HCEC 1CT (cell line): ENCODE measurements around the gene LIPF.
"Not testable (repeated sequence)": the region's sequence is repeated elsewhere in the genome, so short reads cannot be mapped to it uniquely, and the experiment has no call there.

Source experiments
- DNase-seq: peaks from one replicate; pipeline ENCODE4 v3.0.0-alpha.2; 2017

LIPF gene

GRCh38 chr10:88664142-88664541 is at the start of gene LIPF:
TSS of gene LIPF (plus strand) at chr10:88664442. CDS start at chr10:88667298, 2,856 bp downstream.
- DNase-seq = no peak

- no peak for DNase-seq
Observed at GRCh38 chr10:88616250-88616977, 47.8 kb upstream of the LIPF start.

- DNase-seq = no peak
Observed at GRCh38 chr10:88617772-88618300, 46.4 kb upstream of the LIPF start.

- no peak for DNase-seq
Observed at GRCh38 chr10:88618496-88618895, 45.7 kb upstream of the LIPF start.

GRCh38 chr10:88620441-88620840 is 43.8 kb upstream of the LIPF start:
- DNase-seq = no peak

- no peak for DNase-seq
Observed at GRCh38 chr10:88623835-88624234, 40.4 kb upstream of the LIPF start.

- no peak for DNase-seq
Observed at GRCh38 chr10:88624840-88625239, 39.4 kb upstream of the LIPF start.

GRCh38 chr10:88640186-88640585 is 24.1 kb upstream of the LIPF start:
- no peak for DNase-seq

GRCh38 chr10:88642209-88642608 is 22.0 kb upstream of the LIPF start:
- DNase-seq = no peak

GRCh38 chr10:88642963-88643362 is 21.3 kb upstream of the LIPF start:
- DNase-seq = peak; percentile 65

GRCh38 chr10:88647061-88647615 is 17.1 kb upstream of the LIPF start:
- no peak for DNase-seq

GRCh38 chr10:88651101-88651551 is 13.1 kb upstream of the LIPF start:
- peak; percentile 92 for DNase-seq

- DNase-seq = peak; percentile 64
Observed at GRCh38 chr10:88652616-88653015, 11.6 kb upstream of the LIPF start.

GRCh38 chr10:88657901-88658300 is 6.3 kb upstream of the LIPF start:
- peak; percentile 66 for DNase-seq

- peak; percentile 59 for DNase-seq
Observed at GRCh38 chr10:88659725-88660597, 4.3 kb upstream of the LIPF start.

- no peak for DNase-seq
Observed at GRCh38 chr10:88660598-88660884, 3.7 kb upstream of the LIPF start.

GRCh38 chr10:88661018-88661417 is 3.2 kb upstream of the LIPF start:
- peak; percentile 15 for DNase-seq

- DNase-seq = peak; percentile 14
Observed at GRCh38 chr10:88661577-88661976, 2.7 kb upstream of the LIPF start.

GRCh38 chr10:88663153-88663552 is 1.1 kb upstream of the LIPF start:
- DNase-seq = not testable (repeated sequence)

GRCh38 chr10:88668465-88668864 is 4.2 kb downstream of the LIPF start:
- no peak for DNase-seq

GRCh38 chr10:88670497-88670896 is 6.3 kb downstream of the LIPF start:
- DNase-seq = no peak

GRCh38 chr10:88672041-88672440 is 7.8 kb downstream of the LIPF start:
- DNase-seq = no peak

- DNase-seq = no peak
Observed at GRCh38 chr10:88676283-88677060, 12.2 kb downstream of the LIPF start.
